GM21529 (cell line): ENCODE results near the gene PRDM1.

Experiments used
- ATAC-seq: cut with Tn5 transposase; IDR thresholded peaks from one replicate; pipeline ENCODE4 v1.9.1; 2021; ENCODE audit not compliant: unreplicated experiment

PRDM1 gene

GRCh38 chr6:106069478-106069877, 16.7 kb upstream of the PRDM1 start:
- ATAC-seq, result no peak

- no peak for ATAC-seq
Measured at GRCh38 chr6:106070636-106071035, 15.5 kb upstream of the PRDM1 start.

GRCh38 chr6:106072501-106073090, 13.5 kb upstream of the PRDM1 start:
- no peak for ATAC-seq

GRCh38 chr6:106074146-106074545, 12.0 kb upstream of the PRDM1 start:
- no peak for ATAC-seq

- ATAC-seq, result no peak
Measured at GRCh38 chr6:106076139-106076538, 10.0 kb upstream of the PRDM1 start.

- ATAC-seq, result no peak
Measured at GRCh38 chr6:106077170-106077569, 9.0 kb upstream of the PRDM1 start.

- no peak for ATAC-seq
Measured at GRCh38 chr6:106077881-106078280, 8.3 kb upstream of the PRDM1 start.

GRCh38 chr6:106079961-106080762, 6.0 kb upstream of the PRDM1 start:
- no peak for ATAC-seq

GRCh38 chr6:106080763-106081095, 5.4 kb upstream of the PRDM1 start:
- no peak for ATAC-seq

GRCh38 chr6:106081715-106082114, 4.4 kb upstream of the PRDM1 start:
- ATAC-seq, result no peak

GRCh38 chr6:106082735-106083398, 3.3 kb upstream of the PRDM1 start:
- ATAC-seq, result no peak

GRCh38 chr6:106083618-106084017, 2.5 kb upstream of the PRDM1 start:
- ATAC-seq, result no peak

GRCh38 chr6:106084106-106084988, 1.8 kb upstream of the PRDM1 start:
- peak; percentile 73 for ATAC-seq

- no peak for ATAC-seq
Measured at GRCh38 chr6:106084989-106085691, 996 bp upstream of the PRDM1 start.

GRCh38 chr6:106085692-106085983, 498 bp upstream of the PRDM1 start:
- ATAC-seq, result no peak

- no peak for ATAC-seq
Measured at GRCh38 chr6:106086814-106087175, 659 bp downstream of the PRDM1 start.

GRCh38 chr6:106087548-106088325, 1.6 kb downstream of the PRDM1 start:
- no peak for ATAC-seq

- ATAC-seq, result no peak
Measured at GRCh38 chr6:106090001-106090400, 3.9 kb downstream of the PRDM1 start.

- no peak for ATAC-seq
Measured at GRCh38 chr6:106092279-106092678, 6.1 kb downstream of the PRDM1 start.

- ATAC-seq, result no peak
Measured at GRCh38 chr6:106094261-106094963, 8.3 kb downstream of the PRDM1 start.
